HUES6 (cell line): ENCODE results near the gene LTK.

Source experiments
- H3K27ac ChIP-seq: 2 replicates; pipeline ENCODE4 v1.7.0; 2013; ENCODE audit warnings: low read depth, mild to moderate bottlenecking, low read length, inconsistent platforms
- H3K27me3 ChIP-seq: 2 replicates; pipeline ENCODE4 v1.6.1; 2013; ENCODE audit warnings: low read length; ENCODE audit not compliant: control insufficient read depth, insufficient read depth
- H3K36me3 ChIP-seq: 2 replicates; pipeline ENCODE4 v1.6.1; 2013; ENCODE audit warnings: low read length; ENCODE audit not compliant: control insufficient read depth, insufficient read depth
- H3K4me1 ChIP-seq: 2 replicates; pipeline ENCODE4 v1.6.1; 2013; ENCODE audit warnings: low read length; ENCODE audit not compliant: control insufficient read depth, insufficient read depth
- H3K4me3 ChIP-seq: 2 replicates; pipeline ENCODE4 v1.5.1; 2013; ENCODE audit warnings: low read depth, low read length
- H3K9ac ChIP-seq: one replicate; pipeline ENCODE4 v1.6.1; 2013; ENCODE audit warnings: mild to moderate bottlenecking, low read length
- H3K9me3 ChIP-seq: 2 replicates; pipeline ENCODE4 v1.6.1; 2013; ENCODE audit warnings: low read depth, low read length; ENCODE audit not compliant: control insufficient read depth, insufficient read depth

LTK gene

DNA sequence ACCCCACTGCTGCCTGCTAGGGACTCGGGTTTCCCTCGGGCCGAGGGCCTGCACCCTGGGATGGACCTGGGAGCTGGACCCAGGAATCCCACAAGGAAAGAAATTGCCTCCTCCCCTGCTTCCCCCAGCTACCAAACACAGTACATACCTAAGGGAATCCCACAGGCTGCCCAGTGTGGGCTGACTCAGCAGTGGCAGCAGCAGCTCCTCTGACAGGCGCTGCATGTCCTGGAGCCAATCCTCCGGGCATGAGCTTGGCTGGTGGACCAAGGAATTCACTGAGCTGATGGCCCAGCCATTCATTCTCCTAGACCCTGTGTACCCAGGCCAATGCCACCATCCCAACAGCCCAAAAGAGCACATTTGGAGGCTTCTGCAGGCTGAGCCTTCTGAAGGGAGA lies 9.5 kb upstream of the LTK start:
- Histone ChIP-seq H3K27me3 (no peaks in the 10 kb centered on the region), H3K36me3 (peaks cover 74% of the 10 kb centered on the region), H3K4me3 (no peak overlapping the region), H3K27ac (no peak overlapping the region), H3K9me3 (no peaks in the 10 kb centered on the region), H3K4me1 (no peaks in the 10 kb centered on the region), H3K9ac (no peak overlapping the region)

GRCh38 chr15:41521614-41522013 lies 8.0 kb upstream of the LTK start:
- Histone ChIP-seq H3K4me3 (no peak overlapping the region), H3K4me1 (no peaks in the 10 kb centered on the region), H3K9ac (no peak overlapping the region), H3K27me3 (no peaks in the 10 kb centered on the region), H3K9me3 (no peaks in the 10 kb centered on the region), H3K27ac (no peak overlapping the region), H3K36me3 (peaks cover 73% of the 10 kb centered on the region)

DNA sequence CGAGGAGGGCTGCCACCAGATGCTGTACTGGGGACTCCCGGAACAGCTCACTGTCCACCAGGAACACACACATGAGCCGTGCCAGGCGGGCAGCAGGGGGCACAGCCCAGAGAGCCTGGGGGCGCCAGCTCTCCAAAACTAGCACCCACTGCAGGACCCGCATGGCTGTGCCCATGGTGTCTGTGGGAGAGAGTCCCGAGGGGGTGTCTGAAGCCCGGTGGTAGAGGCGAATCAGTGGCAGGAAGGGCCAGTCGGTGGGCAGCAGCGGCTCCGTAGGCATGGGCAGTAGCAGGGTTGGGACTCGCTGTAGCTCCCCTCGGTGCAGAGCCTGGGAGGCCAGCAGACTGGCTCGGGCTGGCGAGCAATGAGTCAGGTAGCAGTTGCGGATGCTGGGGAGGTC lies 7.0 kb upstream of the LTK start:
- Histone ChIP-seq H3K4me1 (no peaks in the 10 kb centered on the region), H3K27me3 (no peaks in the 10 kb centered on the region), H3K4me3 (no peak overlapping the region), H3K9me3 (no peaks in the 10 kb centered on the region), H3K27ac (no peak overlapping the region), H3K9ac (no peak overlapping the region), H3K36me3 (peaks cover 65% of the 10 kb centered on the region)

DNA sequence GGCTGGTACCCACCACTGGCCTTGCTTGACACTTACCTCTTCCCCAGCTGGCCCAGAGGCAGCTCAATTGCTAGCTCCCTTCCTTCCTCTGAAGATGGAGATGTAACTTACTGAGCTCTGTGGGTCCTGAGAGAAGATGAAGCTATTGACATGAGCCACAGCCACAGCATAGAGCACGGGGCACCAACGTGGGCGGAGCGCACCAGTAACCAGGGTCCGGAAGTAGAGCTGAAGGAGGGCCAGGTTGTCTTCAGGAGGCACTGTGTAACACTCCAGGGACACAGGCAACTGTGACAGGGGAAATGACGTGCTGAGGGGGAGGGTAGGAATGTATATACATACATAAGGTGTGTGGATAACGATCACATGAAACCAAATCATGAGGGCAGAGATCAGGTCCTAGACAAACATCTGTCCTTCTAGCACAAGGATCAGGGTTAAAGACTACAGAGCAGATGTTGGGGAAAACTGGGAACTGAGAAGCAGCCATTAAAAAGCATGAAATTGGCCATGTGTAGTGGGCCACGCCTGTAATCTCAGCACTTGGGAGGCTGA lies 4.3 kb upstream of the LTK start:
- Histone ChIP-seq H3K27ac (no peak overlapping the region), H3K9ac (no peak overlapping the region), H3K36me3 (peaks cover 45% of the 10 kb centered on the region)

DNA sequence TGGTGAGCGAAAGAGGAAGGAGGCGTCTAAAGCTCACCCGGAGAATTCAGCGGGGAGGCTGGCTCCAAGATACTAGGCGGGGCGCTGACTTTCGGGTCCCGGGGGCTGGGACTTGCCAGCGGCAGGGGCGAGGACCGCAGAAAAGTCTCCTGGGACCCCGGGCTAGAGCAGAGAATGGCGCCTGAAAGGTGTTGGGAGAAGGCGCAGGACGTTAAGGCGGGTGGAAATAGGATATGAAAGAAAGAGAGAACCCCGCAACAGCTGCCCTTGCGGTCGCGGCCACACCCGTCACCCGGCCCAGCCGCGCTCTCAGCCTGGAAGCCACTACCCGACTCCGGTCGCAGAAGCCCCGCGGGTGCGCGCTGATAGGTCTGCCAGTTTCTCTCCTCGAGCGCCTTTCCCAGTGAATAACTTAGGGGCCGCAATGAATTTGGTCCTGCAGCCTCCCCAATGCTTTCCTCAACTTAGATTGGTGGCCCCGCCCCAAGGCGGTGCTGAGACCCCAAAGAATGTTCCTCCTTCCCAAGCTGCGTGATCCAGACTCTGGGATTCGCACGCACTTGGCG lies 604 bp downstream of the LTK start:
- Histone ChIP-seq H3K9ac (no peak overlapping the region), H3K9me3 (no peaks in the 10 kb centered on the region), H3K27me3 (peaks cover 62% of the 10 kb centered on the region), H3K4me1 (peaks cover 19% of the 10 kb centered on the region), H3K4me3 (peak overlapping the region; percentile 59), H3K27ac (no peak overlapping the region), H3K36me3 (peaks cover 13% of the 10 kb centered on the region)

More for the DNA sequence above, 4.3 kb upstream of the LTK start:
- H3K4me3 ChIP-seq = no peak overlapping the region
- H3K27me3 ChIP-seq = peaks cover 15% of the 10 kb centered on the region
- H3K4me1 ChIP-seq = peaks cover 9% of the 10 kb centered on the region; the same call in 1 of the 2 replicates
- no peaks in the 10 kb centered on the region for H3K9me3 ChIP-seq

- H3K27me3 ChIP-seq = peaks cover 67% of the 10 kb centered on the region
- H3K9ac ChIP-seq = no peak overlapping the region
- H3K27ac ChIP-seq = no peak overlapping the region
- peaks cover 19% of the 10 kb centered on the region for H3K4me1 ChIP-seq
- no peaks in the 10 kb centered on the region for H3K9me3 ChIP-seq
- H3K4me3 ChIP-seq = peak overlapping the region; percentile 59
- H3K36me3 ChIP-seq = peaks cover 8% of the 10 kb centered on the region
Observed at GRCh38 chr15:41512512-41512939, 1.1 kb downstream of the LTK start.

DNA sequence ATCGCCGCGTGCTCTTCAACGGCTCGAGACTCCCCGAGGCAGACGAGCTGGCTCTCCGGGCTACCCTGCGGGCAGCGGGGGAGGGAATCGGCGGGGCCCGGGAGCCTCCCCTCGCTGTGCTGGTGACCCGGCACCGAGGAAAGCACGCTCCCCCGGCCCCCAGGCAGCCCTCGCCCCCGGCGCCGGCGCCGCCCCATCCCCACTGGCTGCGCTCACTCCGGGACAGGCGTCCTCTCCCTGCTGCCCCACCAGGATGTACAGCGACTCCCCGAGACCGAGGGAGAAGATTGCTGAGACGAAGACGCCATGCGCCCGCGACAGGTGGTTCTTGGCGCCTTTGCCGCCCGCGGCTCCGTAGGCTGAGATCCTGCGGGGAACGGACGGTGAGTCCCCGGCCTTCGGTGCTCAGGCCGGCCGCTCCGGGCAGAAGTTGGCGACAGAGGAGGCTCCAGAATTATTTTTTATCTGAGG lies 1.7 kb downstream of the LTK start:
- peaks cover 73% of the 10 kb centered on the region for H3K27me3 ChIP-seq

DNA sequence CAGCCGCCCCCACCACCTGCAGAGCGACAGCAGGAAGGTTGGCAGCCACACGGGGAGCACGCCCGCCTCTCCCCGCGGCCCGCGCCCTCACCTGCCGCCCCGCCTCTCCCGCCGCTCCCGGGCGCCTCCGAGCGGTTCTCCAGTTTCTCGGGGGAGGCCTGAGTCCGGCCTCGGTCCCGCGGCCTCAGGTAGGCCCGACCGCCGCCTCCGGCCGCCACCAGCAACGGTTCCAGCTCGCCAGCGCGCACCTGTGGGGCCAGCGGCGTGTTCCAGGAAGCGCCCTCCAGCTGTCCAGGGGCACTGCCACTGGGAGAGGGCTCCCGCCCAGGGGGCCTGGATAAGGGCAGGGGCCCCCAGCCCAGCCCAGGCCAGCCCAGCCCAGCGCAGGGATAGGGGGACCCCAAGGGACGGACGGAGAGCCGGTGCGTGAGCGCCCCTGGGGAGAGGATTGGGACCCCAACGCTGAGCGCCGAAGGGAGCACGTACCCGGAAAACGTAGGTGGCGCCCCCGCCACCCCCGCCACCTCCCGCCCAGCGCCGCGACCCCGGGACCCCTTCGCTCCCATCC lies 2.2 kb downstream of the LTK start:
- Histone ChIP-seq H3K9ac (no peak overlapping the region), H3K4me1 (peaks cover 19% of the 10 kb centered on the region), H3K27ac (no peak overlapping the region), H3K27me3 (peaks cover 78% of the 10 kb centered on the region), H3K4me3 (peak overlapping the region; percentile 59), H3K9me3 (no peaks in the 10 kb centered on the region), H3K36me3 (no peaks in the 10 kb centered on the region)

More for the DNA sequence above, 1.7 kb downstream of the LTK start:
- peak overlapping the region; percentile 59 for H3K4me3 ChIP-seq
- H3K9ac ChIP-seq = no peak overlapping the region
- peaks cover 19% of the 10 kb centered on the region for H3K4me1 ChIP-seq
- H3K9me3 ChIP-seq = no peaks in the 10 kb centered on the region
- peaks cover 2% of the 10 kb centered on the region; the same call in 1 of the 2 replicates for H3K36me3 ChIP-seq
- H3K27ac ChIP-seq = no peak overlapping the region

- H3K4me1 ChIP-seq = peaks cover 19% of the 10 kb centered on the region
- no peaks in the 10 kb centered on the region for H3K36me3 ChIP-seq
- no peak overlapping the region for H3K9ac ChIP-seq
- H3K27me3 ChIP-seq = peaks cover 84% of the 10 kb centered on the region
- H3K9me3 ChIP-seq = no peaks in the 10 kb centered on the region
- no peak overlapping the region for H3K27ac ChIP-seq
- peak overlapping the region; percentile 59 for H3K4me3 ChIP-seq
Observed at GRCh38 chr15:41510728-41511127, 2.9 kb downstream of the LTK start.

DNA sequence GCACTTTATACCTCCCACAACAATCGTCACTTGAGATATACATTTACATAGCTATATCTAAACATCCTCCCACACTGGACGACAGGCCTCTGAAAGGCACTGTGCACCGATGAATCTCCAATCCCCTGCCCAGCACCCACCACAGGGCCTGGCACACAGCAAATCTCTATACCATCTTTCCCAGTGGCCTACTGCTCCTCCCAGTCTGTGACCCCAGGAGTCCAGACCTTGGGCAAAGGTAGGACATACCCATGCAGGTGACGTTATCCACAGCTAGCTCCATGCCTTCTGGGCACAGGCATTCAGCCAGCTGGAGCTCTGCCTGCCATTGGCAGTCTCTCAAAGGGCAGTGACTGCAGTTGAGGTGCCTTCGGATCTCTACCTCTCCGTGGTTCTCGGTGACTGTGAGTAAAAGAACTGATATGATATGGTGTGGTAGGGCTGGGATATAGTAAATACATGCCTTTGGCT lies 5.8 kb downstream of the LTK start:
- H3K4me1 ChIP-seq = peaks cover 13% of the 10 kb centered on the region
- H3K36me3 ChIP-seq = no peaks in the 10 kb centered on the region
- H3K9me3 ChIP-seq = no peaks in the 10 kb centered on the region
- no peak overlapping the region for H3K27ac ChIP-seq
- no peak overlapping the region for H3K9ac ChIP-seq
- H3K27me3 ChIP-seq = peaks cover 96% of the 10 kb centered on the region
- H3K4me3 ChIP-seq = no peak overlapping the region

- peaks cover 12% of the 10 kb centered on the region for H3K4me1 ChIP-seq
- H3K9me3 ChIP-seq = no peaks in the 10 kb centered on the region
- no peak overlapping the region for H3K27ac ChIP-seq
- no peaks in the 10 kb centered on the region for H3K36me3 ChIP-seq
- no peak overlapping the region for H3K4me3 ChIP-seq
- H3K9ac ChIP-seq = no peak overlapping the region
- peaks cover 96% of the 10 kb centered on the region for H3K27me3 ChIP-seq
Observed at GRCh38 chr15:41506796-41507341, 6.8 kb downstream of the LTK start.
